HG03378 (cell line): ENCODE data around the gene ANKS1A.

Experiments
- ATAC-seq: cut with Tn5 transposase; IDR thresholded peaks from one replicate; pipeline ENCODE4 v1.9.1; 2021; ENCODE audit warnings: mild to moderate bottlenecking, moderate library complexity; ENCODE audit not compliant: unreplicated experiment

Gene ANKS1A

GRCh38 chr6:34955442-34955841 lies 66.4 kb downstream of the ANKS1A start:
- ATAC-seq: no peak

GRCh38 chr6:34957231-34957783 lies 68.3 kb downstream of the ANKS1A start:
- no peak for ATAC-seq

GRCh38 chr6:34958734-34959133 lies 69.7 kb downstream of the ANKS1A start:
- ATAC-seq: no peak

GRCh38 chr6:34959224-34959623 lies 70.2 kb downstream of the ANKS1A start:
- ATAC-seq: no peak

GRCh38 chr6:34961082-34961481 lies 72.0 kb downstream of the ANKS1A start:
- no peak for ATAC-seq

- ATAC-seq: no peak
Measured at GRCh38 chr6:34961574-34961973, 72.5 kb downstream of the ANKS1A start.

- ATAC-seq: no peak
Measured at GRCh38 chr6:34964564-34964963, 75.5 kb downstream of the ANKS1A start.

- no peak for ATAC-seq
Measured at GRCh38 chr6:34967461-34967860, 78.4 kb downstream of the ANKS1A start.

- no peak for ATAC-seq
Measured at GRCh38 chr6:34969662-34970265, 80.7 kb downstream of the ANKS1A start.

GRCh38 chr6:34970488-34970887 lies 81.4 kb downstream of the ANKS1A start:
- ATAC-seq: no peak

GRCh38 chr6:34970957-34971356 lies 81.9 kb downstream of the ANKS1A start:
- ATAC-seq: no peak

GRCh38 chr6:34973547-34974248 lies 84.6 kb downstream of the ANKS1A start:
- no peak for ATAC-seq

GRCh38 chr6:34974249-34974642 lies 85.2 kb downstream of the ANKS1A start:
- ATAC-seq: no peak

- ATAC-seq: no peak
Measured at GRCh38 chr6:34976239-34976638, 87.2 kb downstream of the ANKS1A start.

GRCh38 chr6:34979218-34979617 lies 90.2 kb downstream of the ANKS1A start:
- no peak for ATAC-seq

- no peak for ATAC-seq
Measured at GRCh38 chr6:34979994-34980393, 90.9 kb downstream of the ANKS1A start.

GRCh38 chr6:34981366-34981765 lies 92.3 kb downstream of the ANKS1A start:
- ATAC-seq: no peak

- no peak for ATAC-seq
Measured at GRCh38 chr6:34981951-34982350, 92.9 kb downstream of the ANKS1A start.

GRCh38 chr6:34982424-34982852 lies 93.4 kb downstream of the ANKS1A start:
- no peak for ATAC-seq

GRCh38 chr6:34984416-34984815 lies 95.4 kb downstream of the ANKS1A start:
- ATAC-seq: no peak

GRCh38 chr6:34985236-34985635 lies 96.2 kb downstream of the ANKS1A start:
- ATAC-seq: no peak

GRCh38 chr6:34986845-34987246 lies 97.8 kb downstream of the ANKS1A start:
- ATAC-seq: no peak
